NCI-H2081 treated with DMSO at 0.1 percent for 48 hours (cell line): ENCODE data around the gene AOX1.
"Not testable (repeated sequence)": the region's sequence is repeated elsewhere in the genome, so short reads cannot be mapped to it uniquely, and the experiment has no call there.

Source experiments
- DNase-seq: peaks from one replicate; lab custom pipeline; 2025; lab: John Stamatoyannopoulos, UW

Gene AOX1

GRCh38 chr2:200665626-200666453 is 80.0 kb downstream of the AOX1 start:
- DNase-seq: no peak

GRCh38 chr2:200667413-200667812 is 81.6 kb downstream of the AOX1 start:
- no peak for DNase-seq

- no peak for DNase-seq
Measured at GRCh38 chr2:200668478-200668877, 82.7 kb downstream of the AOX1 start.

- no peak for DNase-seq
Measured at GRCh38 chr2:200669308-200669707, 83.5 kb downstream of the AOX1 start.

- DNase-seq: no peak
Measured at GRCh38 chr2:200670313-200670712, 84.5 kb downstream of the AOX1 start.

GRCh38 chr2:200670751-200671150 is 84.9 kb downstream of the AOX1 start:
- DNase-seq: no peak

- DNase-seq: no peak
Measured at GRCh38 chr2:200673191-200673590, 87.4 kb downstream of the AOX1 start.

GRCh38 chr2:200674837-200675236 is 89.0 kb downstream of the AOX1 start:
- no peak for DNase-seq

- DNase-seq: no peak
Measured at GRCh38 chr2:200677171-200677570, 91.4 kb downstream of the AOX1 start.

GRCh38 chr2:200677721-200678532 is 92.1 kb downstream of the AOX1 start:
- DNase-seq: no peak

GRCh38 chr2:200679127-200679526 is 93.3 kb downstream of the AOX1 start:
- DNase-seq: no peak

GRCh38 chr2:200679535-200679934 is 93.7 kb downstream of the AOX1 start:
- DNase-seq: no peak

GRCh38 chr2:200681697-200682096 is 95.9 kb downstream of the AOX1 start:
- no peak for DNase-seq

GRCh38 chr2:200682407-200682806 is 96.6 kb downstream of the AOX1 start:
- DNase-seq: not testable (repeated sequence)

- no peak for DNase-seq
Measured at GRCh38 chr2:200687922-200688920, 102.4 kb downstream of the AOX1 start.

GRCh38 chr2:200689115-200689514 is 103.3 kb downstream of the AOX1 start:
- no peak for DNase-seq

- DNase-seq: no peak
Measured at GRCh38 chr2:200693836-200694470, 108.1 kb downstream of the AOX1 start.

GRCh38 chr2:200695191-200695590 is 109.4 kb downstream of the AOX1 start:
- DNase-seq: no peak

GRCh38 chr2:200695601-200696000 is 109.8 kb downstream of the AOX1 start:
- DNase-seq: no peak

- DNase-seq: no peak
Measured at GRCh38 chr2:200698217-200698616, 112.4 kb downstream of the AOX1 start.

- DNase-seq: no peak
Measured at GRCh38 chr2:200699310-200699709, 113.5 kb downstream of the AOX1 start.
